ENCODE data around the gene B4GALT1.
"Not testable (repeated sequence)": the region's sequence is repeated elsewhere in the genome, so short reads cannot be mapped to it uniquely, and the experiment has no call there.

The B4GALT1 gene

GRCh38 chr9:33101104-33101951, 65.8 kb downstream of the B4GALT1 start:
- Mint-ChIP-seq H3K9me3 (no peaks in the 10 kb centered on the region), H3K4me3 (no peak overlapping the region), H3K4me1 (ENCODE audit: low read depth in 2 of 2) (peaks cover 0 to 7% of the 10 kb centered on the region in 2 donors), H3K27me3 (no peaks in the 10 kb centered on the region), H3K36me3 (ENCODE audit: insufficient read depth) (peaks cover 30% of the 10 kb centered on the region), H3K27ac (no peak overlapping the region)
- no peak for ATAC-seq (replicated peaks)
- DNase-seq, result no peak

- Mint-ChIP-seq H3K36me3 (ENCODE audit: insufficient read depth) (peaks cover 25% of the 10 kb centered on the region), H3K4me3 (no peak overlapping the region), H3K4me1 (ENCODE audit: low read depth in 2 of 2) (peaks cover 0 to 7% of the 10 kb centered on the region in 2 donors), H3K27me3 (no peaks in the 10 kb centered on the region), H3K9me3 (no peaks in the 10 kb centered on the region), H3K27ac (no peak overlapping the region)
- DNase-seq (no peak), ATAC-seq (replicated peaks) (no peak)
Observed at GRCh38 chr9:33099754-33100153, 67.4 kb downstream of the B4GALT1 start.

GRCh38 chr9:33097192-33097591, 69.9 kb downstream of the B4GALT1 start:
- peaks cover 8% of the 10 kb centered on the region for H3K36me3 Mint-ChIP-seq (ENCODE audit: insufficient read depth)
- H3K4me3 Mint-ChIP-seq, result no peak overlapping the region
- peak overlapping the region in 1 of 2 donors; percentile 44 for H3K27ac Mint-ChIP-seq
- no peaks in the 10 kb centered on the region for H3K27me3 Mint-ChIP-seq
- ATAC-seq (replicated peaks) (no peak), DNase-seq (no peak)
- no peaks in the 10 kb centered on the region for H3K9me3 Mint-ChIP-seq
- peaks cover 7 to 10% of the 10 kb centered on the region in 2 donors for H3K4me1 Mint-ChIP-seq (ENCODE audit: low read depth in 2 of 2)

GRCh38 chr9:33092634-33093033, 74.5 kb downstream of the B4GALT1 start:
- Mint-ChIP-seq H3K27me3 (no peaks in the 10 kb centered on the region), H3K4me1 (ENCODE audit: low read depth in 2 of 2) (peaks cover 6 to 9% of the 10 kb centered on the region in 2 donors), H3K27ac (no peak overlapping the region), H3K9me3 (no peaks in the 10 kb centered on the region), H3K4me3 (no peak overlapping the region), H3K36me3 (ENCODE audit: insufficient read depth) (no peaks in the 10 kb centered on the region)
- ATAC-seq (replicated peaks) (no peak), DNase-seq (no peak)

GRCh38 chr9:33085672-33086071, 81.5 kb downstream of the B4GALT1 start:
- H3K4me3 Mint-ChIP-seq; H3K36me3 Mint-ChIP-seq (ENCODE audit: insufficient read depth); ATAC-seq (replicated peaks); H3K27ac Mint-ChIP-seq; H3K27me3 Mint-ChIP-seq; DNase-seq; H3K9me3 Mint-ChIP-seq: not testable (repeated sequence)
- peaks cover 4 to 13% of the 10 kb centered on the region in 2 donors for H3K4me1 Mint-ChIP-seq (ENCODE audit: low read depth in 2 of 2)

GRCh38 chr9:33082538-33083326, 84.4 kb downstream of the B4GALT1 start:
- Mint-ChIP-seq H3K4me1 (ENCODE audit: low read depth in 2 of 2) (peaks cover 4 to 13% of the 10 kb centered on the region in 2 donors), H3K9me3 (no peaks in the 10 kb centered on the region), H3K27me3 (peaks cover 0 to 6% of the 10 kb centered on the region in 2 donors), H3K4me3 (peak overlapping the region in 1 of 2 donors; percentile 47), H3K27ac (peak overlapping the region in 1 of 2 donors; percentile 11), H3K36me3 (ENCODE audit: insufficient read depth) (no peaks in the 10 kb centered on the region)
- ATAC-seq (replicated peaks) (no peak), DNase-seq (no peak)

DNA sequence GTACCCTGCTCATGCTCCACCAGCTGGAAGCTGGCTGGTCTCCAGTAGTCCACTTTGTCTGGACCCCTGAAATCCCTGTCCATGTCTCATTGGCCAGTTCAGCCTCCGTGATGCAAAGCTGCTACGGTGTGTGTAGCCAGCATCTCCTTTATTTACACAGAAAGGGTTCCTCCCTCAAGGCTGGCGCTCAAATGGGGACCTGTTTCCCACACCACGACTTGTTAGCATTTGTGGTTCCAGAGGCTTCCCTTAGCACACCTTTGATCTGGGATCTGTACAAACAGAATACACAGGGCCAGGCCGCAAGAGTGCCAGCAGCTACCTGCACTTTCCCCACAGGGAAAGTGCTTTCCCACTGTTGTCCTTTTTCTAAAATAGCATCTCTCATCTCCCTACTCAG, 85.0 kb downstream of the B4GALT1 start:
- H3K27ac Mint-ChIP-seq, result peak overlapping the region in 1 of 2 donors; percentile 11
- H3K4me1 Mint-ChIP-seq (ENCODE audit: low read depth in 2 of 2), result peaks cover 7 to 13% of the 10 kb centered on the region in 2 donors
- H3K4me3 Mint-ChIP-seq, result peak overlapping the region in 1 of 2 donors; percentile 47
- H3K27me3 Mint-ChIP-seq, result peaks cover 0 to 6% of the 10 kb centered on the region in 2 donors
- peak; percentile 37 for ATAC-seq (replicated peaks)
- no peak for DNase-seq
- H3K9me3 Mint-ChIP-seq, result no peaks in the 10 kb centered on the region
- H3K36me3 Mint-ChIP-seq (ENCODE audit: insufficient read depth), result peaks cover 5% of the 10 kb centered on the region

DNA sequence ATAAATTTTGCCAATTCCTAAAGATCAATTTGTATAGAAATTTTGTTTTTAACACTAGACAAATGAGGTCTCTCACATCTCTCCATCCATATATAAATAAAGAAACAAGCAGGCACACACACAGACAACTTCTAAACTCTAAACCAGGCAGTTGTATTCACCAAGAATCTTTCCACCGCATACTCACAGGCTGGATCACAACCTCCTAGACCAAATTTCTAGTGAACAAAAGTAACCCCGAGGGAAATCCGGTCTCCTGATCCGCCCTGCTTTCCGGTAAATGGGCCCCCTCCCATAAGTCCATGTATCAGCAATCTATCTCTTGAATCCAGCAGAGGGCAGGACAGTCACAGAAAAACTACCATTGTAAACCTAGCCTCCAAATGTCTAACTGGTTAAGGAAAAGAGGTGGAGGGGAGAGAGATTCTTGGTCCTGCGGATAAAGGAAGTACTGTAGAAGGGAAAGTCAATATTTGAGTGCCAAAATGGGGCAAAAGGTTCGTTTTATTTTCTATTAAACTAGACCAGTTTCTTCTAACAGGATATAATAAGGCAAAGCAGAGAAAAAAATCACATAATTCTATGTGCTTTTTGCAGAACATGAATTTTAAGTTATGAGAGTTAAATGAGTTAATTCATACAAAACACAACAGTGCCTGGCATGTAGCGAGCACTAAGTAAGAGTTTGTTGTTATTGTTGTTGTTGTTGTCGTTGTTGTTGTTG, 85.8 kb downstream of the B4GALT1 start:
- Mint-ChIP-seq H3K36me3 (ENCODE audit: insufficient read depth) (peaks cover 13% of the 10 kb centered on the region), H3K27me3 (peaks cover 0 to 6% of the 10 kb centered on the region in 2 donors), H3K4me1 (ENCODE audit: low read depth in 2 of 2) (peaks cover 15 to 20% of the 10 kb centered on the region in 2 donors), H3K9me3 (no peaks in the 10 kb centered on the region), H3K27ac (no peak overlapping the region), H3K4me3 (no peak overlapping the region)
- DNase-seq (peak; percentile 47 to 58 (median 54)), ATAC-seq (replicated peaks) (peak; percentile 49)

GRCh38 chr9:33080534-33080933, 86.6 kb downstream of the B4GALT1 start:
- H3K9me3 Mint-ChIP-seq, result no peaks in the 10 kb centered on the region
- no peak for ATAC-seq (replicated peaks)
- no peak overlapping the region for H3K4me3 Mint-ChIP-seq
- peaks cover 0 to 6% of the 10 kb centered on the region in 2 donors for H3K27me3 Mint-ChIP-seq
- H3K27ac Mint-ChIP-seq, result no peak overlapping the region
- peaks cover 20 to 23% of the 10 kb centered on the region in 2 donors for H3K4me1 Mint-ChIP-seq (ENCODE audit: low read depth in 2 of 2)
- peaks cover 20% of the 10 kb centered on the region for H3K36me3 Mint-ChIP-seq (ENCODE audit: insufficient read depth)
- no peak for DNase-seq

DNA sequence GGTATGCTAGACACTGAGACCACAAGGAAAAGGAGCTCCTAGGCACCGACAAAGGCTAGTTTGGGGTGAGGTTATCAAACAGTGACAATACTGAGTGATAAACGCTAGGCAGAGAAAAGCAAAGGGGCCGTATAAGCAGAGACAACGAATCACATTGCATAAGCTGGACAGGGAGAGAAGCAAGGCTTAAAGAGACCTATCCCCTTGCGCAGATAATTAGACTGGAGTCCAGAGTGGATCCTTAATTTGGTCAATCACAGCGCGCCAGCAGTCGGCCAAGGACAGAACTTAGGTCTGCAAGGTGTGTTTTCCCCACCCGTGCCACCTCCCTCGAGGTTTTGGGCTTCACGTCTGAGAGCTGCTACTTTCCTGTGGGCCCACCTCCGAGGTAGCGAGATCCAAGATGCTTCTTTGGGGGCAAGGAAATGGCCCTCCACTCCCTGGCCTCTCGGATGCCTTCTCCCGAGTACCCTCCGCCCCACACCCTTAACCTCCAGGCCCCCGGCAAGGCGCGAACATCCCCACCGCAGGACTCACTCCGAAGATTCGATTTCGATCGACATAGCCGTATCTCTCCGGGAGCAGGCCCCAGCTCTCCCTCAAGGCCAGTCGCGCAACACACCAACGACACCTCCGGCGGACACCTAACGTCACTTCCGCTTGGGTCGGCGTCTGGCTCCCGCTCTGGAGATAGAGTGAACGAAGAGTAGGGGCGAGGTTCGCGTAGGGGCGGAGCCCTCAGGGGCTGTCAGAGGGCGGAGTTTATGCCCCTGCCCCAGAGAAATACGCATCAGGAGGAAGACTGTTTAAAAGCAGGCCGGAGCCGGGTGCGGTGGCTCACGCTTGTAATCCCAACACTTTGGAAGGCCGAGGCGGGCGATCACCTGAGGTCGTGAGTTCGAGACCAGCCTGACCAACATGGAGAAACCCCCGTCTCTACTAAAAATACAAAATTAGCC, 90.8 kb downstream of the B4GALT1 start, which contains the start of gene SMU1:
TSS of gene SMU1 (minus strand) at position 629 of the 959 bp plus-strand sequence. CDS start at position 563, 66 bp downstream.
- DNase-seq, result peak; percentile 92 to 93 (median 92)
- ATAC-seq (replicated peaks), result peak; percentile 95
- no peaks in the 10 kb centered on the region for H3K27me3 Mint-ChIP-seq
- no peaks in the 10 kb centered on the region for H3K9me3 Mint-ChIP-seq
- H3K27ac Mint-ChIP-seq, result peak within 1 kb of the TSS; percentile 98 to 100
- H3K4me3 Mint-ChIP-seq, result peak within 1 kb of the TSS; percentile 89 to 94
- H3K4me1 Mint-ChIP-seq (ENCODE audit: low read depth in 2 of 2), result peaks cover 13 to 21% of the 10 kb centered on the region in 2 donors
- H3K36me3 Mint-ChIP-seq (ENCODE audit: insufficient read depth), result peaks cover 52% of the 10 kb centered on the region

- Mint-ChIP-seq H3K27me3 (no peaks in the 10 kb centered on the region), H3K9me3 (no peaks in the 10 kb centered on the region), H3K36me3 (ENCODE audit: insufficient read depth) (peaks cover 92% of the 10 kb centered on the region), H3K4me3 (no peak overlapping the region), H3K27ac (no peak overlapping the region), H3K4me1 (ENCODE audit: low read depth in 2 of 2) (peaks cover 7 to 25% of the 10 kb centered on the region in 2 donors)
- DNase-seq (no peak), ATAC-seq (replicated peaks) (no peak)
Observed at GRCh38 chr9:33068991-33069390, 98.1 kb downstream of the B4GALT1 start.
